ENCODE results near the gene TNS4. TPM values are rescaled to one million over a fixed set of nuclear protein-coding genes. Genes with fewer than 3 reads are reported as not detected.

TNS4 gene
- total and polyA plus RNA-seq, 2 donors (not counting 1 experiment from before 2014, with no cell fraction given) = not detected

DNA sequence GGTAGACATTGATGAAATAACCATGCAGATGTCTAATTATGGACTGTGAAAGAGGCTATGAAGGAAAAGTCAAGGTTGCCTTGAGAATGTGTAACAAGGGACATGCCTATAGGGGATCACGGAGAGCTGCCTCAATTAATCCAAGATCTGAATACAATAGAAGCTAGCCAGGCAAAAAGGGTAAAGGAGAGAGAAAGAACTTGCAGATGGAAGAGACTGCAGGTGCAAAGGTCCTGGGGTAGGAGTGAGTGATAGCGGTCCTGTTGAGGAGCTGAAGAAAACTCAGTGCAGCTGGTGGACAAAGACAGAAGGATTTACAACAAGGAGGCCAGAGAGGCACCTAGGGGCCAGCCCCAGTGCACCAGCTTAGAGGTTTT, 15.9 kb upstream of the TNS4 start:
- no peak overlapping the region for H3K27ac ChIP-seq (ENCODE audit: low read length in 2 of 2)

More for the DNA sequence above, 15.9 kb upstream of the TNS4 start:
- Histone ChIP-seq H3K4me3 (ENCODE audit: control extremely low read depth in 1 of 5, extremely low read depth in 1 of 5, insufficient read depth in 1 of 5, low read depth in 2 of 5, low read length in 4 of 5) (peak overlapping the region; percentile 3 to 52 (median 40)), H2AFZ (ENCODE audit: insufficient read depth, low read depth, low read length, poor library complexity, severe bottlenecking) (no peak overlapping the region), H3K4me1 (ENCODE audit: control insufficient read depth in 2 of 2, insufficient read depth in 2 of 2, low read length in 2 of 2) (peaks cover 46 to 56% of the 10 kb centered on the region in 2 donors), H3K36me3 (replicated peaks in 1 of 2; ENCODE audit: control extremely low read depth in 1 of 2, control insufficient read depth in 1 of 2, extremely low read depth in 1 of 2, insufficient read depth in 2 of 2, low read length in 1 of 2) (peaks cover 0 to 10% of the 10 kb centered on the region in 2 experiments), H3K9ac (ENCODE audit: low read length) (peak overlapping the region; percentile 41), H3K4me2 (replicated peaks; ENCODE audit: low read depth, low read length, poor library complexity, severe bottlenecking) (peak overlapping the region; percentile 77), H3K27me3 (replicated peaks in 1 of 4; ENCODE audit: control extremely low read depth in 1 of 4, control insufficient read depth in 3 of 4, insufficient read depth in 4 of 4, low read length in 3 of 4) (no peaks in the 10 kb centered on the region), H3K9me3 (ENCODE audit: control extremely low read depth in 1 of 3, control insufficient read depth in 2 of 3, insufficient read depth in 1 of 3, low read length in 2 of 3) (no peaks in the 10 kb centered on the region), H4K20me1 (ENCODE audit: control insufficient read depth, insufficient read depth, low read length, poor library complexity, severe bottlenecking) (no peaks in the 10 kb centered on the region), H3K79me2 (ENCODE audit: control insufficient read depth, insufficient read depth, low read length) (peaks cover 20% of the 10 kb centered on the region)
- ATAC-seq (ENCODE audit: low read depth) (no peak), DNase-seq (no peak)
- ChIA-PET CTCF (interaction anchor here (0.9 to 4.8 kb wide), 11 partner anchors 11 to 107 kb away, joined by 3 to 46 read pairs (median 4); partner anchors contain the start of genes IGFBP4 and TOP2A), POLR2A (interaction anchor here (0.6 to 1.1 kb wide), 4 partner anchors 14 to 52 kb away, joined by 3 to 6 read pairs (median 4); no protein-coding TSS in a partner anchor)
- peaks cover 65% of the 10 kb centered on the region for H3K4me1 Mint-ChIP-seq
- H3K27me3 Mint-ChIP-seq = no peaks in the 10 kb centered on the region
- peak overlapping the region; percentile 89 for H3K4me3 Mint-ChIP-seq
- H3K9me3 Mint-ChIP-seq (ENCODE audit: insufficient read depth) = no peaks in the 10 kb centered on the region
- H3K27ac Mint-ChIP-seq = peak overlapping the region; percentile 81
- TF ChIP-seq EZH2 (IDR thresholded peaks at IDR 0.05; ENCODE audit: borderline replicate concordance, insufficient read depth, low read depth, low read length, poor library complexity, severe bottlenecking) = no peak
- TF ChIP-seq, protein P1, sequence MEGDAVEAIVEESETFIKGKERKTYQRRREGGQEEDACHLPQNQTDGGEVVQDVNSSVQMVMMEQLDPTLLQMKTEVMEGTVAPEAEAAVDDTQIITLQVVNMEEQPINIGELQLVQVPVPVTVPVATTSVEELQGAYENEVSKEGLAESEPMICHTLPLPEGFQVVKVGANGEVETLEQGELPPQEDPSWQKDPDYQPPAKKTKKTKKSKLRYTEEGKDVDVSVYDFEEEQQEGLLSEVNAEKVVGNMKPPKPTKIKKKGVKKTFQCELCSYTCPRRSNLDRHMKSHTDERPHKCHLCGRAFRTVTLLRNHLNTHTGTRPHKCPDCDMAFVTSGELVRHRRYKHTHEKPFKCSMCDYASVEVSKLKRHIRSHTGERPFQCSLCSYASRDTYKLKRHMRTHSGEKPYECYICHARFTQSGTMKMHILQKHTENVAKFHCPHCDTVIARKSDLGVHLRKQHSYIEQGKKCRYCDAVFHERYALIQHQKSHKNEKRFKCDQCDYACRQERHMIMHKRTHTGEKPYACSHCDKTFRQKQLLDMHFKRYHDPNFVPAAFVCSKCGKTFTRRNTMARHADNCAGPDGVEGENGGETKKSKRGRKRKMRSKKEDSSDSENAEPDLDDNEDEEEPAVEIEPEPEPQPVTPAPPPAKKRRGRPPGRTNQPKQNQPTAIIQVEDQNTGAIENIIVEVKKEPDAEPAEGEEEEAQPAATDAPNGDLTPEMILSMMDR (IDR thresholded peaks at IDR 0.05) = no peak
- intact Hi-C loops (cut with micrococcal nuclease) = loop anchor here (2.0 kb wide), 1 partner anchor 16 kb away; no protein-coding TSS in a partner anchor
- 86% methylated on average over 2 of the region's 2 CpGs for WGBS (ENCODE audit: insufficient coverage)

Data from B cell (primary cell).